Amniotic epithelial cell (primary cell): ENCODE data around the gene DZIP1L.

Experiments used
- DNase-seq: peaks from one replicate; pipeline ENCODE4 v3.0.0-alpha.2; 2010; ENCODE audit warnings: low read depth

The DZIP1L gene

DNA sequence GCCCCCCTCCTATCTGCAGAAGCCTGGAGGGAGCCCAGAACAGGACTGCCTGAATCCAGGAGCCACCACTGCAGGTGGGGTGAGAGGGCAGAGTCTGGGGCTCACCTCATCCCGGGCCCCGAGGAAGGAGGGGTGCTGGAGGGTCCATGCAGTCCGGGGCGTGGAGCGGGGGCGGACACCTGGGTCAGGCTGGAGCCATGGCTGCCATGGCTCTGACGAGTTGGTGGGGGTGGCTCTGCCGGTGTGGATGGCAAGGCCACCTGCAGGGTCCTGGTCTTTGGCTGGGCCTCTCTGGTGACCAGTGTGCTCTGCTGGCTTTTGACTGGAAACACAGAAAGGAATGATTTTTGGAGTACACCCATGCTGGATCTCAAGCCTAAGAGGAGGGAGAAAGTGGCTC, 47.4 kb downstream of the DZIP1L start:
- no peak for DNase-seq

GRCh38 chr3:138066972-138067371, 48.4 kb downstream of the DZIP1L start:
- no peak for DNase-seq

GRCh38 chr3:138066383-138066782, 49.0 kb downstream of the DZIP1L start:
- no peak for DNase-seq

DNA sequence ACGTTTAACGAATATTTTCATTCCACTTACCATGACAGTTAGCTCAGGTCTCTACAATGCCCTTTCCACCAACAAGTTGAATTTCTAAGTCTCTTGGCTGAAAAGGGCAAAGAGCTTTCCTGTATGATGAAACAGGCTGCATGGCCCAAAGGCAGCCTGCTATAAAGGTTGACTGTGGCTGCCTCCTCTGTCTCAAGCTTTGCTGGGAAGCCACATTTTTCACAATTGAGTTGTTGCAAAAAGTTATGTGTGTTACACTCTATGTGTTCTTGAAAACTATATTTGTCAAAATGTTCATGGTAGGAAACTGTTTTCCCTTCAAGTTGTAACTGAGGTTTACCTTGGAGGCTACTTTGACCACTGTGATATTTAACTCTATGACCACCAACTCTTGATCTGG, 49.5 kb downstream of the DZIP1L start:
- DNase-seq = no peak

DNA sequence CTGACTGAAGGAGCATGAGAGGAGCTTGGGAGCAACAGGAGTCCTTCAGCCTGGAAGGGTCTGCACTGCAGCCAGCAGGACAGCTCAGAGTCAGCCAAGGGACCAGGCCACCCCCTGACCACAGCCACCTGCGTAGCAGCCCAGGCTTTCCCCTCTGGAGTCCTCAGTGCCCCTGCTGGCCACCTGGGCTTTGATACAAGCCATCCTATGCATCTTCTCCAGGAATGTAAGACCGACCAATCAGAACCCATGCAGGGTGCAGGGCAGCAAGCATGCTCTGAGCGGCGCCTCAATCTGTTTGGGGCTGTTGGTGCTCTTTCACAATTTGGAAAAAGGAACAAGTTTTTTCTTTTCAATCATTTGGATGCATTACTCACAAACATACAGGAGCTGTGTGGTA, 52.0 kb downstream of the DZIP1L start:
- no peak for DNase-seq

- DNase-seq = peak; percentile 76
Observed at GRCh38 chr3:138062626-138063025, 52.8 kb downstream of the DZIP1L start.

- DNase-seq = no peak
Observed at GRCh38 chr3:138062037-138062436, 53.4 kb downstream of the DZIP1L start.

DNA sequence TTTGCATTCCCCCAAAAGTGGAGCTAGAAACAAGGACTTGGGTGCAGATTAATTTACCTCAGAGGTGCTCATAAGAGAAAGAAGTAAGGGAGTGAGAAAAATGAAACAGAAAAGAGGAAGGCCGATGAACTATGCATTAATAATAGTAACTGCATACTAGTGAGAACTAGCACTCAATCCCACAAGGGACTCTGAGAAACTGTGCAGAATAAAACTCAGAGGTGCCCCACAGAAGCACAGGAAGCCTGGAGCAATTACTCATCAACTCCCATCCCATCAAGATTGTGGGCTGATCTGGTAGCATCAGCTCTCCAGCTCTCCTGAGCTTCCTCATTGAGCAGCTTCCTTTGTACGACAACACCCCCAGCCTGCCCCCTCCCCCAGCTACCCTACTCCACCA, 54.6 kb downstream of the DZIP1L start:
- DNase-seq = no peak

GRCh38 chr3:138059261-138059660, 56.1 kb downstream of the DZIP1L start:
- DNase-seq = no peak

DNA sequence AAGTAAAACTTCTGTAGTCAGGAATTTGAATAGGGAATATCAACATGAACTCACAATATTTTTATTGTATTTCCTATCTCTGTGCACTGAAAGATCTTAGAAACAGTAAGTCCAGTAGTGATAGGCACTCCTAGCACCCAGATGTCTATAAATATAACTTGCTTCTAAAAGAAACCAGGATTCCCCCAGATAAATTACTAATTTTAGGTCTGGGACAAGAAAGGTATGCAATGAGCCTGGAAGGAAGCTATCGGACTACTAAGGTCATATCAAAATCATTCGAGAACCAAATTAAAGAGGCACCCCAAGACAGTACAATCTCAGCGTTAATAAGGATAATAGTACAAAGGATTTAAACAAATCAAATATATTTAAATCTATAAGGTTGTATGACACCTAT, 58.0 kb downstream of the DZIP1L start:
- no peak for DNase-seq

DNA sequence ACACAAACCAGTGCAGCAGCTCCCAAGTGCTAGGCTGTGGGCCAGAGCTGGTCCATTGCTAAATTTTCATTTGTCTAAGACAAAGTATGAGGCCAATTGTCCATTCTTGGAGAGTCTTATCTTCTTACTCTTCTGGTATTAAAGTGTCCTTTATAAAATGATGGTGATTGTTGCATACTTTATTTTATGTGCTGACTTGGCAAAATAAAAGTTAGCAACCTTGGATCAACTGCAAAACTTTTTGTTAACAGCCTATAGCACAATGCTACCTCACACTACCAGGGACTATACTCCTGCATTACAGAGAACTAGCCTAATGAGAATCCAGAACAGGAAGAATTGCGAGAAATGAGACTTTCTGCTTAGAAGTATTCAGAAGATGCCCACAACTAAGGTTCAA, 61.4 kb downstream of the DZIP1L start:
- no peak for DNase-seq

- DNase-seq = peak; percentile 47
Observed at GRCh38 chr3:138051947-138052802, 63.2 kb downstream of the DZIP1L start.

DNA sequence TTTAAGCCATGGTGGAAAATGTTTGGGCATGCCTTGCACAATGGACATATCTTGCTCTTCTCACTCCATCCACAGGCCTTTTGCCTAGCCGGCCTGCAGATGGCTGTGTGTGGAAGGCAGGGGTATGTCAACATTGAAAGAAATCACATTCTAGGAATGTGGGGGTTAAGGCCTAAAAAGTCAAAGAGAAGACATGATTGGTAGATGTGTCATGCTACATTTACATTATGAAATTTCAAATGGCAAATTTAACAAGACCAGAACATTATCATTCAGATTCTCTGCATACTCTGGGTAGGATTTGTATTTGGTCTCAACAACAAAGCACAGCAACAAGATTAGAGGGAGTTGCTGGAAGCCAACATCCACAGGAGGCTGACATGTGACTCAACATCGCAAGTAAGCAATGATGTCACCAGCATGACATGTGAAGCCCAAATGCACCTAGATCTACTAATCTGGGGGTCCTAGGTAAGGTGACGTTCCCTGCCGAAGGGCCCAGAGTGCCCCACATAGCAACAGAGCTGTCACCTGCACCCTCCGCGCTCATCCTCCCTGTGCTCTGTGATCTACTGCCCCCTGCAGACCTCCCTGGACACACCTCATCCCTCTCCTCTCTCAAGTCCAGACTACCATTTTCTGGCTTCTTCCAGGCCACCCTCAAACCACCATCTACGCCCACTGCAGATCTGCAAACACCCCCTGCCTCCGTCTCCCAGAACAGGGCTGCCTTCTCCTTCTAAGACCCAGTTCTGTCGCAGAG, 66.1 kb downstream of the DZIP1L start:
- DNase-seq = peak; percentile 81

DNA sequence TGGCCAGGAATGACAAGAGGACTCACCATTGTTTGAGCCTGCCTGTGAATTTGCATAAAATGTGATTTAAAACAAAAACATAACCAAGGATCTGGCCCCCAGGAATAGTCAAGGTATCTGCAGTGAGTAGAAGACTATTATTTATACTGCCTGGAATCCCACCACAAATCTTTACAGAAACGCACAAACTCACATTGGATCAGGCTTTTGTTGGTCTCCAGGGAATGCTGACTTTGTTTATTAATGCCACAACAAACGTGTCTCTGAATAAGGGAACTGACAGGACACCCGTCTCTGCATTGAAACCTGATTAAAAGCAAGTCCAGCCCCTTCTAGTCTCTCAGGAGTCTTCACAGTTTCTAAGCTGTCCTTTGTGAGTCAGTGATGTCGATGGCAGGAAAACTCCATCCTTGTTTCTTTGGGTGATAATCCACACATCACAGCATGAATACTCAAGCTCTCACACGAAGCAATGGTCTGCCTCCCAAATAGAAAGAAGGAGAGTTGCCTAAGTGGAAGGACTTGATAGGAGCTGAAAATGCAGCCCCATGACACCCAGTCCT, 67.7 kb downstream of the DZIP1L start:
- no peak for DNase-seq

DNA sequence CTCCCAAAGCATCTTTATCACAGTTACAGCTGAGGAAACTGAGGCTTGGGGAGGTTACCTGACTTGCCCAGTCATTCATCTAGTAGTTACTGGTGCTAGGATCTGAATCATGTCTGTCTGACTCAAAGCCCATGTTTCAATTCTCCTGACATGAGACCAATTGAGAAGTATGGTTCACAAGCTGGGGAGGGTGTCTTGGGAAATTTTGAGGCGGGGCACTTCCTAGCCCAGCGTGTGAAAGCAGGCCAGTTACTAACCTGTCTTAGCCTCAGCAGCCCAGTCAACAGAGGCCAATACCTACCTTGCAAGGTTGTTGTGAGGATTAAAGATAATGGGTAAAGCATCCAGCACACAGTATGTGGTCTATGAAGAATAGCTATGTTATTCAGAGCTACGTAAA, 68.5 kb downstream of the DZIP1L start:
- DNase-seq = peak; percentile 23

DNA sequence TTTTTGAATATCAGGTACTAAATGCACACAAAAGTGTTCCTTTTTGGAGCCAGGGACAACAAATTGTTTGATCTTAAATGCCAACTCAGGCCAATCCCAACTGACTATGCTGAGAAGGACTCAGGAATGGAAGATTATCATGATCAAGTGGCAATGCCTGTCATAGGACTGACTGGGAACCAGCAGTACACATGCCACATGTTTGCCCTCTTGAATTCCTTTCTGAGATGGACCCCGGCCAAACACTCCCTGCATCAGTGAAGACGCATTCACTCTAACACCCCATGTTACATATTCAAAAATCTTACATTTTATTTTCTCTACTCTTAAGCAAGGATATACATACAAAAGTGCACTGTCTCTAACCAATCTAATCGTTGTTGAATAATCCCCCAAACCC, 69.3 kb downstream of the DZIP1L start:
- no peak for DNase-seq

DNA sequence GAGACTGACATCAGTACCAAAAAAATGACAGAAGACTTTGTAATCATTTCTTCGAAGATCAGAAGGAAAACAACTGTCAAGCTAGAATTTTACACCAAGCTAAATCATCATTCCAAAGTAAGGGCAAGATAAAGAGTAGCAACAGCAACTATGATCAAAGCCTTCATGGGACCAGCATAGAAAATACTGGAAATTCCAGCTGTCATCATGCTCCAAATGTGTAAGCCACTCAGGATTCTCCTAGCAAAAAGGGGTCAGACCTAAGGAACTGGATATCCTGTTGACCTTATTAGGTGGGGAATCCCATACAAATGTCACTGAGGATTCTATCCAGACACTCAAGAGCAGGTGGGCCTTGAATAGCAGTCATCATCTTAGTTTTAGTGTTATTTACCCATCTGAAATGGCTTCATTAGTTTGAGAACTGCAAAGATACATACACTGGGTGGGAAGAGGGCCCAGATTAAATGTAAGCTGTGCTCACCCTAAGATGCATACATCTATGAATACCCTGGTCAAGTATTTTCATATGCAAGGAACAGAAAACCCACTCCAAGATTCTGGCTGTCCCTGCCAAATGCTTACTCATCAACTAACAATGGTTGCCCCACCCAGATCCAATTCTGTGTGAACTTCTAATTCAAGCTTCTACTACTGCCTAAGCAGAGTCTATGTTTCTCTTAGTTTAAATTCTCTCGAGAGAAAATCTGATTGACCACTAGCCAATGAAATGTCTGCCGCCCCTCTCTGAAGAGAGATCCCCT, 72.0 kb downstream of the DZIP1L start:
- peak; percentile 41 for DNase-seq

- peak; percentile 65 for DNase-seq
Observed at GRCh38 chr3:138042043-138042442, 73.4 kb downstream of the DZIP1L start.

GRCh38 chr3:138038725-138039462, 76.5 kb downstream of the DZIP1L start:
- no peak for DNase-seq

GRCh38 chr3:138036572-138036971, 78.8 kb downstream of the DZIP1L start:
- DNase-seq = no peak

GRCh38 chr3:138034918-138035317, 80.5 kb downstream of the DZIP1L start:
- no peak for DNase-seq
